Activated CD4-positive, alpha-beta T cell treated with anti-CD3 and anti-CD28 coated beads, Interleukin-2, Interleukin-4, amounts not matched to agents 100 ng/mL and 50 ng/mL, durations not matched to agents 16 hours and 8 hours (primary cell): Measurements from ENCODE around the gene NFKBIB.
"Not testable (repeated sequence)": the region's sequence is repeated elsewhere in the genome, so short reads cannot be mapped to it uniquely, and the experiment has no call there.

ENCODE experiments used
- DNase-seq: peaks from one replicate; pipeline ENCODE4 v3.0.0-alpha.2; 2020; ENCODE audit warnings: low spot score

The NFKBIB gene

GRCh38 chr19:38928391-38929001 lies 28.7 kb downstream of the NFKBIB start:
- no peak for DNase-seq

DNA sequence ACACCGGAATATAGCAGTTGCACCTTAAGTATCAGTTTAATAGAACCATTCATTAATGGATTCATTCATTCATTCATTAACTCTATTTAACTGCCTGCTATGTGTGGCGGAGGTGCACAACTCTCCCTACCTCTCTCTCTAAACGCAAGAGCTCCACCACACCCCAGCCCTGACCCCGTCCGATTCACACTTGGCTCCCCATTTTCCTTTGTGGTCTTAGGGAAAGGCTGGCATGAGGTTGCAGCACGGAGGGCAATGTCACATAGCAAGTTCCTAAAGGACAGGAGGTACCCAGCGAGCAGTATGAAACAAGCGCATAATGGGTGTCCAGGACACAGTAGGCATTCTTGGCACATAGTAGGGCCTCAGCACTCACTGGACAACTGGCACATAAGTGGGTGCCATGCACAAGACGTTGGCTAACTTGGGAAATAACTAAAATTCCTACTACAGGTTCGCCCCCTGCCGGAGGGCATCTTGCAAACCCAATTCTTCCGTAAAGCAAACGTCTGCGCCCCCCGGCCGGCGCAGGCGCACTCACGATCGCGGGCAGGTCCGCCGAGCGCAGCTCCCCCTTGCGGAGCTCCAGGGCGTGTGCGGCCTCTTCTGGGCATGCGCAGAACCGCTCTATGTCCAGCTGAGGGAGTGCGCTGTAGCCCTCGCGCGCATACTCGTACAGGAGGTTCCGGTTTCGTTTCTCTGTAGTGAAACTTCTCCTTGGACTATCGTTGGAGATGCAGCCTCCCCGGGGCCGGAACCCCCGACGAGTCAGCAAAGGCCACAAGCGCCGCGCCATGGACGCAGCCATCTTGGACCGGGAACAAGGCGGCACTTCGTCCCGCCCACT lies 30.4 kb downstream of the NFKBIB start, which contains the start of gene SARS2:
SARS2 (minus strand) TSS at position 835 of the 847 bp plus-strand sequence; CDS start at position 808, 27 bp downstream.
- DNase-seq = peak; percentile 95

DNA sequence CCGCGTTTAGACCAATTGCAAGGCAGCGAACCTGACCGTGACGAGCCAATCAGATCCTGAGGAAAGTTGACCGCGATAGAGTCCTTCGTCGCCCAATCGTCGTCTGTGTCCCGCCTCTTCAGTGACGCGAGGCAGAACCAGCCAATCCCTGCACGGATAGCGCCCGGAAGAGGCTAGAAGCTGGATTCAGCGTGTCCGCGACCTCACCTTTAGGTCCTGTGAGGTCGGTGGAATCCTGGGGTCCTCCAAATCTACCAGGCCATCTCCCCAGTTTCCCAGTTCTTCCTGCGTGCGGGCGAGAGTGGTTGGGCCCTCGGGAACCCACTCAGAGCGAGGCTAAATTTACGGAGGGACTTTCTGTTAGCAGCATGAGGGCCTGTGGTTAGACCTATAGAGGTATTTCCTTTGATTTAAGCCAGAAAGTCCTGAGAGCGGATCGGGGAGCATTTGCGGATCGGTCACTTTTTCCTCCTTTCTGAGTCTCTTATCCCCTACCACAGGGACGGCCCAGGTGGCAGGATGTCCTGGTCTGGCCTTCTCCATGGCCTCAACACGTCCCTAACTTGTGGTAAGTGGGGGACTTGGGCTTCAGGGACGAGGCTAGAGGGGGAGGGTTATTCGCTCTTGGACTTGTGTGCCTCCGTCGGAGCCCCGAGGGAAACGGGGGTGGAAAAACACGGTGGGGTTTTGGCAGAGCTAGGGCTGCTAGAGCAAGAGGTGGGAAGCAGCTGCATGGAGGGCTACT lies 31.2 kb downstream of the NFKBIB start, which contains the start of gene MRPS12:
MRPS12 (plus strand) TSS at position 169 of the 745 bp plus-strand sequence; CDS start at position 520, 351 bp downstream.
- peak; percentile 100 for DNase-seq

- no peak for DNase-seq
These were observed 31.7 kb downstream of the NFKBIB start for GRCh38 chr19:38931521-38931793.

DNA sequence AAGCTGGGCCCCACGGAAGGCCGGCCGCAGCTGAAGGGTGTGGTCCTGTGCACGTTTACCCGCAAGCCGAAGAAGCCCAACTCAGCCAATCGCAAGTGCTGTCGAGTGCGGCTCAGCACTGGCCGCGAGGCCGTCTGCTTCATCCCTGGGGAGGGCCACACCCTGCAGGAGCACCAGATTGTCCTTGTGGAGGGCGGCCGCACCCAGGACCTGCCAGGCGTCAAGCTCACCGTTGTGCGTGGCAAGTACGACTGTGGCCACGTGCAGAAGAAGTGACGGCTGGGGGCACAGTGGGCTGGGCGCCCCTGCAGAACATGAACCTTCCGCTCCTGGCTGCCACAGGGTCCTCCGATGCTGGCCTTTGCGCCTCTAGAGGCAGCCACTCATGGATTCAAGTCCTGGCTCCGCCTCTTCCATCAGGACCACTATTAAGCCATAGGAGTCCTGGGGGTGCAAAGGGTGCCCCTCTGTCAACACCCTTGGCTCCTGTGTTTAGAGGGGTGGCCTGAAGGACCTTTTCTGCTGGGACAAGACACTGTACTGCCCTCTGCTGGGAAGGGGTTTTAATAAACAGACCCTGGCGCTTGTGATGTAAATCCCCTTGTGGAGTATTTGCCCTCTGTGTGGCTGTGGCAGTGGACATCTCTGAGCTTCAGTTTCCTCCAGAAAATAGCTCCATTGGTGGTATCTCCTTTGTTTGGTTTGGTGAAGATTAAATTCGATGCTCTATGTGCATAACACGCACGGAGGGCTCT lies 32.8 kb downstream of the NFKBIB start:
- DNase-seq = peak; percentile 62

GRCh38 chr19:38933544-38933943 lies 33.8 kb downstream of the NFKBIB start:
- no peak for DNase-seq

GRCh38 chr19:38939957-38940356 lies 40.2 kb downstream of the NFKBIB start:
- no peak for DNase-seq

- not testable (repeated sequence) for DNase-seq
These were observed 41.7 kb downstream of the NFKBIB start for GRCh38 chr19:38941466-38941865.

- no peak for DNase-seq
These were observed 42.2 kb downstream of the NFKBIB start for GRCh38 chr19:38941979-38942378.

GRCh38 chr19:38942471-38943181 lies 42.9 kb downstream of the NFKBIB start:
- no peak for DNase-seq

DNA sequence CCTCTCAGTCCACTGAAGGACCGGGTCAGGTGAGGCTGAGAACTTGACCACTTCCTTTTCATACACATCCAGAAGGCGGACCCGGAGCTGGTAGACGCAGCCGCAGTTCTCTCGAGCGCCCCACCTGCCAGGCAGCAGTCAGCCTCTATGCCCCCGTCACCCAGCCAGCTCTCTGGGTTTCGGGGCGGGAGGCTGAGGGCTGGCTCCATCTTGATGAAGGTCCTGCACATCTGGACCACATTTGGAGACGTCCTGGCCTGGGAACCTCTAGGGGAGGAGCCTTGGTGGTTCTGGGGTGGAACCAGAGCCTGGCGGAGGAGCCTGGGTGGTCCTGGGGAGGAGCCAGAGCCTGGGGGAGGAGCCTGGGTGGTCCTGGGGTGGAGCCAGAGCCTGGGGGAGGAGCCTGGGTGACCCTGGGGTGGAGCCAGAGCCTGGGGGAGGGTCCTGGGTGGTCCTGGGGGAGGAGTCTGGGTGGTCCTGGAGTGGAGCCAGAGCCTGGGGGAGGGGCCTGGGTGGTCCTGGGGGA lies 45.3 kb downstream of the NFKBIB start:
- no peak for DNase-seq

- no peak for DNase-seq
These were observed 45.9 kb downstream of the NFKBIB start for GRCh38 chr19:38945562-38946228.

- DNase-seq = no peak
These were observed 46.7 kb downstream of the NFKBIB start for GRCh38 chr19:38946229-38947010.

DNA sequence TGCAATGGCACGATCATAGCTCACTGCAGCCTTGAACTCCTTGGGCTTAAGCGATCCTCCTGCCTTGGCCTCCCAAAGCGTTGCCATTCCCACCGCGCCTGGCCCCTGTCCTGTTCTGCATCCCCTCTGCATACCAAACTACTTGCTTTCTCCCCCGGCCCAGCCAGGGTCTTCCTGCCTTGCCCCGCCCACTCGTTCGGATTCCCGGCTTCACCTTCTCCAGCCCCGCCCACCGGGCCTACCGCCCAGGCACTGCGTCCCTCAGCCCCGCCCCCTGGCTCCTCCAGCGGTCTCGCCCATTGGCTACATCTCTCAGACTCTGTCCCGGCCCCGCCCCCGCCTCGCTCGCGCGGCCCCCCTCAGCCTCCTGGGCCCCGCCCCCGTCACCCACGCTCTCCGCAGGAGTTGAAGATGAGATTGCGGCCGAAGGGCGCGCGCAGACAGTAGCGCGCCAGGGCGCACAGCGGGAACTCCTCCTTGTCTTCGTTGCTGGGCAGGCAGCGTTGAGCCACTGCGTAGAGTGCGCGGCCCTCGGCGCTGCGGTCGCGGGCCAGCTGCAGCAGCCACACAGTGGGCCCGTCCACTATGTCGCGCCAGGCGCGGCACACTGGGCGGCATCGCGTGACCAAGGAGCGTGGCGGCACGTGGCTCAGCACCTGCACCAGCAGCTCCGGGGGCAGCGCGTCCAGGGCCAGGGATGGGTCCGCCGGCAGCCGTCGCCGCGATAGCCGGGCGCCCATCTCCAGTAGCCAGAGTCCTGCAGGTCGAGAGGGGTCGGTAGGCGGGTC lies 50.0 kb downstream of the NFKBIB start:
- peak; percentile 78 for DNase-seq

GRCh38 chr19:38951187-38951586 lies 51.4 kb downstream of the NFKBIB start:
- DNase-seq = no peak

- DNase-seq = peak; percentile 48
These were observed 52.8 kb downstream of the NFKBIB start for GRCh38 chr19:38952395-38953165.

DNA sequence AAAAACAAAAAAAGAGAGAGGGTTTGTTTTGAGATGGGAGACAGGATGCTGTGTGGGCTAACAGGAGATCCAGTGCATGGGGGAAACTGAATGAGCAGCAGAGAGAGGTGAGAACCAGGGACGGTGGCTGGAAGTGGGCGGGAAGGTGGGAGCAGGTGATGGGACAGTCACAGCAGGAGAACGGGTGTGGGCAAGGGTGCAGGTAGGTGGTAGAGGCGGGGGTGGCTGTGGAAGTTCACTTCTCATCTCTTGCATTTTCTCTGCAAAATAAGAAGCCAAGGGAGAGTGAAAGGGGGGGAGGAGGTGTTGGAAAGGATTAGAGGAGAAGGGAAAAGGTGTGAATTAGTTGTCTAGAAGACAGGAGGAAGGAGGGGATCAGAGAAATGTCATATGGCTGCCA lies 53.9 kb downstream of the NFKBIB start:
- no peak for DNase-seq

- no peak for DNase-seq
These were observed 56.5 kb downstream of the NFKBIB start for GRCh38 chr19:38956264-38956663.
